ENCODE measurements around the gene THG1L. TPM values are rescaled to one million over a fixed set of nuclear protein-coding genes. Genes with fewer than 3 reads are reported as not detected.

The THG1L gene
- total and polyA plus RNA-seq, 3 experiments from 2014 or later = 4.6 to 34.6 (median 31.0) TPM

GRCh38 chr5:157730900-157731271 lies 334 bp upstream of the THG1L start:
- no peaks in the 10 kb centered on the region for H3K36me3 ChIP-seq (ENCODE audit: insufficient read depth, low read length)
- peaks cover 17 to 28% (median 21%) of the 10 kb centered on the region in 3 donors for H3K4me1 Mint-ChIP-seq
- H3K4me1 ChIP-seq (ENCODE audit: insufficient read depth, low read length) = peaks cover 8% of the 10 kb centered on the region
- ChIA-PET POLR2A (interaction anchor here (0.6 to 1.1 kb wide), 6 partner anchors 12 to 160 kb away, joined by 3 to 9 read pairs (median 4); no protein-coding TSS in a partner anchor), CTCF (interaction anchor here (1.3 to 5.3 kb wide), 6 partner anchors 10 to 588 kb away, joined by 3 to 51 read pairs (median 4); partner anchors contain the start of genes LSM11 and MED7)
- peaks cover 0 to 1% of the 10 kb centered on the region in 2 donors for H3K27me3 Mint-ChIP-seq
- no peaks in the 10 kb centered on the region for H3K27me3 ChIP-seq (ENCODE audit: insufficient read depth, low read length, poor library complexity, severe bottlenecking)
- peak overlapping the region; percentile 88 for H3K27ac ChIP-seq (ENCODE audit: low read depth, low read length)
- peak overlapping the region; percentile 100 for H3K4me3 ChIP-seq (ENCODE audit: low read length)
- H3K9me3 ChIP-seq (ENCODE audit: low read length) = no peaks in the 10 kb centered on the region
- H3K27ac Mint-ChIP-seq = peak overlapping the region; percentile 85 to 97 (median 96)
- DNase-seq = no peak
- H3K9me3 Mint-ChIP-seq = no peaks in the 10 kb centered on the region
- H3K36me3 Mint-ChIP-seq = peaks cover 0 to 24% (median 5%) of the 10 kb centered on the region in 3 donors
- peak overlapping the region; percentile 90 to 98 (median 94) for H3K4me3 Mint-ChIP-seq

GRCh38 chr5:157732130-157732514 lies 902 bp downstream of the THG1L start:
- DNase-seq = no peak
- Histone ChIP-seq H3K27ac (ENCODE audit: low read depth, low read length) (no peak overlapping the region), H3K4me1 (ENCODE audit: insufficient read depth, low read length) (peaks cover 8% of the 10 kb centered on the region), H3K4me3 (ENCODE audit: low read length) (peak overlapping the region; percentile 100), H3K27me3 (ENCODE audit: insufficient read depth, low read length, poor library complexity, severe bottlenecking) (no peaks in the 10 kb centered on the region), H3K9me3 (ENCODE audit: low read length) (no peaks in the 10 kb centered on the region), H3K36me3 (ENCODE audit: insufficient read depth, low read length) (no peaks in the 10 kb centered on the region)
- H3K27ac Mint-ChIP-seq = peak overlapping the region in 7 of 8 donors; percentile 85 to 97 (median 96)
- H3K27me3 Mint-ChIP-seq = peaks cover 0 to 1% of the 10 kb centered on the region in 2 donors
- ChIA-PET POLR2A (interaction anchor here (1.0 kb wide), 1 partner anchor 11 kb away, joined by 5 read pairs; no protein-coding TSS in a partner anchor), CTCF (interaction anchor here (0.7 to 5.3 kb wide), 5 partner anchors 10 to 590 kb away, joined by 3 to 51 read pairs (median 4); partner anchors contain the start of genes LSM11 and MED7)
- peaks cover 17 to 28% (median 21%) of the 10 kb centered on the region in 3 donors for H3K4me1 Mint-ChIP-seq
- H3K36me3 Mint-ChIP-seq = peaks cover 0 to 31% (median 9%) of the 10 kb centered on the region in 3 donors
- H3K9me3 Mint-ChIP-seq = no peaks in the 10 kb centered on the region
- H3K4me3 Mint-ChIP-seq = peak overlapping the region; percentile 90 to 98 (median 94)

- H3K9me3 Mint-ChIP-seq = no peaks in the 10 kb centered on the region
- H3K4me1 ChIP-seq (ENCODE audit: insufficient read depth, low read length) = peaks cover 8% of the 10 kb centered on the region
- peak overlapping the region in 5 of 7 donors; percentile 16 to 98 (median 52) for H3K4me3 Mint-ChIP-seq
- H3K36me3 ChIP-seq (ENCODE audit: insufficient read depth, low read length) = no peaks in the 10 kb centered on the region
- DNase-seq = no peak
- H3K27ac ChIP-seq (ENCODE audit: low read depth, low read length) = no peak overlapping the region
- peak overlapping the region in 4 of 8 donors; percentile 0 to 87 (median 51) for H3K27ac Mint-ChIP-seq
- peaks cover 17 to 28% (median 21%) of the 10 kb centered on the region in 3 donors for H3K4me1 Mint-ChIP-seq
- CTCF ChIA-PET = interaction anchor here (0.7 to 5.3 kb wide), 3 partner anchors 10 to 404 kb away, joined by 3 to 51 read pairs (median 5); partner anchors contain the start of gene LSM11
- H3K27me3 ChIP-seq (ENCODE audit: insufficient read depth, low read length, poor library complexity, severe bottlenecking) = no peaks in the 10 kb centered on the region
- POLR2A ChIA-PET = no interaction called here
- peaks cover 0 to 35% (median 11%) of the 10 kb centered on the region in 3 donors for H3K36me3 Mint-ChIP-seq
- no peaks in the 10 kb centered on the region for H3K9me3 ChIP-seq (ENCODE audit: low read length)
- H3K27me3 Mint-ChIP-seq = peaks cover 0 to 1% of the 10 kb centered on the region in 2 donors
- no peak overlapping the region for H3K4me3 ChIP-seq (ENCODE audit: low read length)
Measured at GRCh38 chr5:157732596-157733262, 1.5 kb downstream of the THG1L start.

- no peak for DNase-seq
- Histone ChIP-seq H3K36me3 (ENCODE audit: insufficient read depth, low read length) (peaks cover 4% of the 10 kb centered on the region), H3K4me1 (ENCODE audit: insufficient read depth, low read length) (peaks cover 8% of the 10 kb centered on the region), H3K4me3 (ENCODE audit: low read length) (no peak overlapping the region), H3K9me3 (ENCODE audit: low read length) (no peaks in the 10 kb centered on the region), H3K27ac (ENCODE audit: low read depth, low read length) (no peak overlapping the region), H3K27me3 (ENCODE audit: insufficient read depth, low read length, poor library complexity, severe bottlenecking) (no peaks in the 10 kb centered on the region)
- POLR2A ChIA-PET = no interaction called here
- Mint-ChIP-seq H3K27ac (no peak overlapping the region), H3K36me3 (peaks cover 0 to 48% (median 11%) of the 10 kb centered on the region in 3 donors), H3K4me1 (peaks cover 17 to 28% (median 21%) of the 10 kb centered on the region in 3 donors), H3K4me3 (peak overlapping the region in 1 of 7 donors; percentile 40), H3K9me3 (no peaks in the 10 kb centered on the region), H3K27me3 (peaks cover 0 to 1% of the 10 kb centered on the region in 2 donors)
- CTCF ChIA-PET = interaction anchor here (5.3 kb wide), 1 partner anchor 8 kb away, joined by 51 read pairs; the partner anchor contains the start of gene LSM11
Measured at GRCh38 chr5:157734436-157734835, 3.2 kb downstream of the THG1L start.

GRCh38 chr5:157735991-157736390 lies 4.8 kb downstream of the THG1L start:
- peak overlapping the region in 1 of 8 donors; percentile 9 for H3K27ac Mint-ChIP-seq
- Histone ChIP-seq H3K4me1 (ENCODE audit: insufficient read depth, low read length) (peaks cover 8% of the 10 kb centered on the region), H3K36me3 (ENCODE audit: insufficient read depth, low read length) (peaks cover 5% of the 10 kb centered on the region), H3K27me3 (ENCODE audit: insufficient read depth, low read length, poor library complexity, severe bottlenecking) (no peaks in the 10 kb centered on the region), H3K9me3 (ENCODE audit: low read length) (no peaks in the 10 kb centered on the region), H3K27ac (ENCODE audit: low read depth, low read length) (no peak overlapping the region), H3K4me3 (ENCODE audit: low read length) (no peak overlapping the region)
- CTCF ChIA-PET = no interaction called here
- DNase-seq = no peak
- H3K4me1 Mint-ChIP-seq = peaks cover 17 to 23% (median 17%) of the 10 kb centered on the region in 3 donors
- H3K36me3 Mint-ChIP-seq = peaks cover 0 to 53% (median 11%) of the 10 kb centered on the region in 3 donors
- POLR2A ChIA-PET = no interaction called here
- peak overlapping the region in 1 of 7 donors; percentile 12 for H3K4me3 Mint-ChIP-seq
- peaks cover 0 to 1% of the 10 kb centered on the region in 2 donors for H3K27me3 Mint-ChIP-seq
- H3K9me3 Mint-ChIP-seq = no peaks in the 10 kb centered on the region

GRCh38 chr5:157739388-157740228 lies 8.4 kb downstream of the THG1L start:
- CTCF ChIA-PET = interaction anchor here (0.9 to 1.0 kb wide), 3 partner anchors 11 to 307 kb away, joined by 3 read pairs; no protein-coding TSS in a partner anchor
- Histone ChIP-seq H3K4me3 (ENCODE audit: low read length) (no peak overlapping the region), H3K27ac (ENCODE audit: low read depth, low read length) (no peak overlapping the region), H3K9me3 (ENCODE audit: low read length) (no peaks in the 10 kb centered on the region), H3K4me1 (ENCODE audit: insufficient read depth, low read length) (peaks cover 12% of the 10 kb centered on the region), H3K36me3 (ENCODE audit: insufficient read depth, low read length) (peaks cover 5% of the 10 kb centered on the region), H3K27me3 (ENCODE audit: insufficient read depth, low read length, poor library complexity, severe bottlenecking) (no peaks in the 10 kb centered on the region)
- peaks cover 0 to 2% of the 10 kb centered on the region in 2 donors for H3K27me3 Mint-ChIP-seq
- no peaks in the 10 kb centered on the region for H3K9me3 Mint-ChIP-seq
- peak overlapping the region in 2 of 8 donors; percentile 37 to 52 for H3K27ac Mint-ChIP-seq
- no peak for DNase-seq
- POLR2A ChIA-PET = no interaction called here
- peak overlapping the region in 1 of 7 donors; percentile 87 for H3K4me3 Mint-ChIP-seq
- peaks cover 12 to 15% (median 13%) of the 10 kb centered on the region in 3 donors for H3K4me1 Mint-ChIP-seq
- peaks cover 0 to 37% (median 6%) of the 10 kb centered on the region in 3 donors for H3K36me3 Mint-ChIP-seq

GRCh38 chr5:157740229-157740610 lies 9.0 kb downstream of the THG1L start:
- Histone ChIP-seq H3K27ac (ENCODE audit: low read depth, low read length) (no peak overlapping the region), H3K27me3 (ENCODE audit: insufficient read depth, low read length, poor library complexity, severe bottlenecking) (no peaks in the 10 kb centered on the region), H3K4me1 (ENCODE audit: insufficient read depth, low read length) (peaks cover 14% of the 10 kb centered on the region), H3K4me3 (ENCODE audit: low read length) (no peak overlapping the region), H3K9me3 (ENCODE audit: low read length) (no peaks in the 10 kb centered on the region), H3K36me3 (ENCODE audit: insufficient read depth, low read length) (peaks cover 5% of the 10 kb centered on the region)
- CTCF ChIA-PET = no interaction called here
- Mint-ChIP-seq H3K27ac (peak overlapping the region in 3 of 8 donors; percentile 9 to 37 (median 12)), H3K9me3 (no peaks in the 10 kb centered on the region), H3K4me3 (peak overlapping the region in 2 of 7 donors; percentile 8 to 87), H3K36me3 (peaks cover 0 to 35% (median 6%) of the 10 kb centered on the region in 3 donors), H3K27me3 (peaks cover 0 to 2% of the 10 kb centered on the region in 2 donors), H3K4me1 (peaks cover 18 to 19% (median 19%) of the 10 kb centered on the region in 3 donors)
- POLR2A ChIA-PET = no interaction called here
- no peak for DNase-seq
